ENCODE results near the gene PHGDH. TPM values are rescaled to one million over a fixed set of nuclear protein-coding genes. Genes with fewer than 3 reads are reported as not detected.

PHGDH gene
- total RNA-seq, 1 donor from 2014 or later, result 60.8 TPM

DNA sequence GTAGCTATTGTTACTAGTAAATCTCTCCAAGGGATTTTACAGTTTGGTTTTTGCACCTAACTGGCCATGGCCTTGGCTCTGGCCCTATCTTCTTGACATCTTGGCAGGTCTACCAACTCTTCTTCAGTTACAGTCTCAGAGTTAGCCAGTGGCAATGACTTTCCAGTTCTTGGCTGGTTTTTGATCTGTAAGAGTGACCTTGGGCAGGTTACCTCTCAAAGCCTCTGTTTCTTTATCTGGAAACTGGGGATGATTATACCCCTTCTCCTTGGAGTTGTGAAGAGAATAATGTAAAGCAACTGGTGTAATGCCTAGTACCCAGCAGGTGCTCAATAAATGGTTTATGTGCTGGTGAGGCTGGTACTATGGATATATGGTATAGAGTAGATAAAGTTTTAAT lies 6.7 kb downstream of the PHGDH start:
- TF ChIP-seq, protein P1, sequence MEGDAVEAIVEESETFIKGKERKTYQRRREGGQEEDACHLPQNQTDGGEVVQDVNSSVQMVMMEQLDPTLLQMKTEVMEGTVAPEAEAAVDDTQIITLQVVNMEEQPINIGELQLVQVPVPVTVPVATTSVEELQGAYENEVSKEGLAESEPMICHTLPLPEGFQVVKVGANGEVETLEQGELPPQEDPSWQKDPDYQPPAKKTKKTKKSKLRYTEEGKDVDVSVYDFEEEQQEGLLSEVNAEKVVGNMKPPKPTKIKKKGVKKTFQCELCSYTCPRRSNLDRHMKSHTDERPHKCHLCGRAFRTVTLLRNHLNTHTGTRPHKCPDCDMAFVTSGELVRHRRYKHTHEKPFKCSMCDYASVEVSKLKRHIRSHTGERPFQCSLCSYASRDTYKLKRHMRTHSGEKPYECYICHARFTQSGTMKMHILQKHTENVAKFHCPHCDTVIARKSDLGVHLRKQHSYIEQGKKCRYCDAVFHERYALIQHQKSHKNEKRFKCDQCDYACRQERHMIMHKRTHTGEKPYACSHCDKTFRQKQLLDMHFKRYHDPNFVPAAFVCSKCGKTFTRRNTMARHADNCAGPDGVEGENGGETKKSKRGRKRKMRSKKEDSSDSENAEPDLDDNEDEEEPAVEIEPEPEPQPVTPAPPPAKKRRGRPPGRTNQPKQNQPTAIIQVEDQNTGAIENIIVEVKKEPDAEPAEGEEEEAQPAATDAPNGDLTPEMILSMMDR (IDR thresholded peaks at IDR 0.05), result no peak
- H3K27me3 ChIP-seq (ENCODE audit: low read depth), result peaks cover 6% of the 10 kb centered on the region
- intact Hi-C loops (cut with DNase I), result no loop called here
- no peaks in the 10 kb centered on the region for H3K9me3 ChIP-seq
- no peaks in the 10 kb centered on the region for H3K36me3 ChIP-seq
- DNase-seq, result no peak
- no peak overlapping the region for H3K27ac ChIP-seq
- H3K4me3 ChIP-seq, result no peak overlapping the region
- no peak for ATAC-seq
- H3K4me1 ChIP-seq, result no peaks in the 10 kb centered on the region

DNA sequence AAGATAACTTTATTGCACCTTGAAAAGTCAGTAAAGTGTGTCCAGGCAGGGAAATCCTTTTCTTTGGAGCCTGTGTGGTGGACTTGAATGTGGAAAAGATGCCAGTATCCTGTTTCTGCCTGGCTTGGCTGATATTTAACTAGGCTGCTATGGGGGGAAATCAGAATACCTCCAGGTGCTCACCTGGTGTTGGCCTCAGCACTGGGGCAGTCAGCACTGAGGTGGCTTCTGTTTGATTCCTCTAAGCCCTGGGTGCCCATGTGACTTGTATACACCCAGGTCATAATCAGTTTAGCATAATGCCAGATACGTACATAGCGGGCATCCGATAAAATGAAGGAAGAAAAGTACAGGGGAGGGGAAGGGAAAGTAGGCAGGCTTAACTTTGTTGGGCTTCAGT lies 7.2 kb downstream of the PHGDH start:
- no peaks in the 10 kb centered on the region for H3K4me1 ChIP-seq
- DNase-seq (no peak), ATAC-seq (no peak)
- intact Hi-C loops (cut with DNase I), result no loop called here
- TF ChIP-seq, protein P1 (IDR thresholded peaks at IDR 0.05), result no peak
- no peak overlapping the region for H3K27ac ChIP-seq
- H3K27me3 ChIP-seq (ENCODE audit: low read depth), result peaks cover 2% of the 10 kb centered on the region
- H3K36me3 ChIP-seq, result no peaks in the 10 kb centered on the region
- no peak overlapping the region for H3K4me3 ChIP-seq
- no peaks in the 10 kb centered on the region for H3K9me3 ChIP-seq

DNA sequence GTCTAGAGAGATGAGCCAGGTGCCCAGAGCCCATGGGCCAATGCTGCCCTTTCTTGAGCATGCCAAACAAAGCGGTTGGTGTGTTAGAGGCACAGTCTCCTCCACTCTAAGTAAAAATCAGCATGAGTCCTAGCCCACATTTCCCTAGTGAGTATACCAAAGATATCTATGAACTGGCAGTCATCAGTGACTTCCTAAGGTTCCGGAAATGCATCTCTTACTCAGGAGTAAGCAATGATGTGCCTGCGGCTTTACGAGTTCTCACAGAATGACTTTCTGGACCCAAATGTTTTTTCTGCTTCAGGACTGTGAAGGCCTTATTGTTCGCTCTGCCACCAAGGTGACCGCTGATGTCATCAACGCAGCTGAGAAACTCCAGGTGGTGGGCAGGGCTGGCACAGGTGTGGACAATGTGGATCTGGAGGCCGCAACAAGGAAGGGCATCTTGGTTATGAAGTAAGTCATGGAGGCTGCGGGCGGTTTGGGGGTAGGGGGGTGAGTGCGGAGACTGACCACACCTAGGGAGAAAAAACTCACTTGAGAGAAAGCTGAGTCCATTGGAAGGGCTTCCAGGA lies 9.2 kb downstream of the PHGDH start:
- Histone ChIP-seq H3K4me3 (no peak overlapping the region), H3K4me1 (no peaks in the 10 kb centered on the region), H3K36me3 (no peaks in the 10 kb centered on the region), H3K9me3 (no peaks in the 10 kb centered on the region), H3K27ac (no peak overlapping the region), H3K27me3 (ENCODE audit: low read depth) (no peaks in the 10 kb centered on the region)
- DNase-seq, result no peak
- ATAC-seq, result no peak
- TF ChIP-seq, protein P1 (IDR thresholded peaks at IDR 0.05), result no peak
- intact Hi-C loops (cut with DNase I), result no loop called here

DNA sequence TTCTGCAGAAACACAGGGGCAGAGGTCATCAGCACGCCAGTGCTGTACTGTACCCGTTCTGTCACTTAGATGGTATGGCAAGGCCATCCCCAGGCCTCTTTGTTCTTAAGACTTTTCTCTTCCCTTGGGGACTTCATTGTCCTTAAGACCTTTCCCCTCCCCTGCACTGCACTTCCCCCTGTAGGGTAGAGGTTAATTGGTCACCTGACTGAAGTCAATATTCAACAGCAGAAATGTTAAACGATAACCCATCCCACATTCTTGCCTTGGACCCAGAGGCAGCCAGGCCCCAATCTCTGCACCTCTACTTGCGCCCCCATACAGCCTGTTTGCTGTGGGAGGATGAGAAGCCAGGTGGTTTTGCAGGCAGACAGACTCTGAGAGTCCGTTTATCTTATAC lies 10.2 kb downstream of the PHGDH start:
- DNase-seq, result no peak
- Histone ChIP-seq H3K9me3 (no peaks in the 10 kb centered on the region), H3K27me3 (ENCODE audit: low read depth) (no peaks in the 10 kb centered on the region), H3K4me1 (no peaks in the 10 kb centered on the region), H3K36me3 (no peaks in the 10 kb centered on the region), H3K4me3 (no peak overlapping the region), H3K27ac (no peak overlapping the region)
- ATAC-seq, result no peak
- TF ChIP-seq, protein P1 (IDR thresholded peaks at IDR 0.05), result no peak
- intact Hi-C loops (cut with DNase I), result no loop called here

DNA sequence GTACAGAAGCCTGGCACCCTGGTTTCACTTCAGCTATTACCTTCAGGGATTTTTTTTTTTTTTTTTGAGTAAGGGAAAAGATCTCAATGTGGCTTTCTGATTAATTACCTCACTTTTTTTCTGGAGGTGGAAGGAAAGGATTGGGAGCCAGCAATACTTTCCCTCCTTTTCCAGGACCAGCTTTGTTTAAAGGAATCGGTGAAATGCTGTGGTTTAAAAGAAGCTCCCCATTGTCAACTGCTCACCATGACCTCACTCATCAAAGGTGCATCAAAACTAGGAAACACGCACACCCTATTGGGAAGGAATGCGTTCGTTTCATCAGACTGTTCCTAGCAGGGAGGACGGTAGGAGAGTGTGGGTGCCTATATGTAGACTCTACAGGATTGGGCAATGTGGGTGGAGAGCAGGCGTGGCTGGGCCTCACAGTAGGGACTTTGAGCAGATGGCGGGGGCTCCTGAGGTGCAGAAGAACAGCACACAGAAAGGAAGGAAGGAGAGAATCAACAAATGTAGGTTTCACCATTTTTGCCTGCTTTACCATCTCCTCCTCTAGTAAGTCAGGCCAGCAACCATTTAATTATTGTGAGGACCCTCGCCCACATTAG lies 13.0 kb downstream of the PHGDH start:
- H3K27ac ChIP-seq, result no peak overlapping the region
- H3K4me3 ChIP-seq, result no peak overlapping the region
- TF ChIP-seq, protein P1 (IDR thresholded peaks at IDR 0.05), result no peak
- DNase-seq (no peak), ATAC-seq (no peak)
- no peaks in the 10 kb centered on the region for H3K4me1 ChIP-seq
- H3K36me3 ChIP-seq, result peaks cover 5% of the 10 kb centered on the region
- H3K27me3 ChIP-seq (ENCODE audit: low read depth), result no peaks in the 10 kb centered on the region
- intact Hi-C loops (cut with DNase I), result no loop called here
- no peaks in the 10 kb centered on the region for H3K9me3 ChIP-seq
